GM21723 (cell line): ENCODE measurements around the gene PAXX.

Experiments used
- ATAC-seq: cut with Tn5 transposase; IDR thresholded peaks from one replicate; pipeline ENCODE4 v1.9.1; 2021; ENCODE audit warnings: mild to moderate bottlenecking, moderate library complexity; ENCODE audit not compliant: unreplicated experiment

The PAXX gene

GRCh38 chr9:137015540-137015930, 23.3 kb downstream of the PAXX start:
- ATAC-seq = no peak

GRCh38 chr9:137015976-137016375, 23.8 kb downstream of the PAXX start:
- ATAC-seq = no peak

GRCh38 chr9:137016436-137016835, 24.2 kb downstream of the PAXX start:
- ATAC-seq = no peak

GRCh38 chr9:137017071-137017470, 24.8 kb downstream of the PAXX start:
- no peak for ATAC-seq

- no peak for ATAC-seq
These were observed 25.7 kb downstream of the PAXX start for GRCh38 chr9:137017791-137018497.

GRCh38 chr9:137018761-137019559, 26.7 kb downstream of the PAXX start:
- no peak for ATAC-seq

- no peak for ATAC-seq
These were observed 27.9 kb downstream of the PAXX start for GRCh38 chr9:137019891-137020683.

- no peak for ATAC-seq
These were observed 28.7 kb downstream of the PAXX start for GRCh38 chr9:137020771-137021567.

- ATAC-seq = no peak
These were observed 29.4 kb downstream of the PAXX start for GRCh38 chr9:137021568-137021978.

- no peak for ATAC-seq
These were observed 29.9 kb downstream of the PAXX start for GRCh38 chr9:137021979-137022661.

- no peak for ATAC-seq
These were observed 30.4 kb downstream of the PAXX start for GRCh38 chr9:137022662-137023008.

GRCh38 chr9:137023157-137023556, 30.9 kb downstream of the PAXX start:
- ATAC-seq = no peak

GRCh38 chr9:137023583-137023991, 31.4 kb downstream of the PAXX start:
- ATAC-seq = no peak

GRCh38 chr9:137025517-137025966, 33.3 kb downstream of the PAXX start:
- ATAC-seq = no peak

GRCh38 chr9:137026384-137026783, 34.2 kb downstream of the PAXX start:
- ATAC-seq = no peak

GRCh38 chr9:137026828-137027227, 34.6 kb downstream of the PAXX start:
- no peak for ATAC-seq

- no peak for ATAC-seq
These were observed 35.4 kb downstream of the PAXX start, which contains the start of gene ABCA2 for GRCh38 chr9:137027369-137028262. TSS of gene ABCA2 (minus strand) at chr9:137028237. CDS start at chr9:137028140, 97 bp downstream.

- ATAC-seq = no peak
These were observed 36.2 kb downstream of the PAXX start for GRCh38 chr9:137028263-137029057.
